ENCODE data around the gene LPP. TPM values are rescaled to one million over a fixed set of nuclear protein-coding genes. Genes with fewer than 3 reads are reported as not detected.
A peak's percentile ranks its signal among the peaks of the same experiment; 100 is the strongest.

The LPP gene
- total RNA-seq, 2 donors from 2014 or later: 1,568 to 1,607 TPM

DNA sequence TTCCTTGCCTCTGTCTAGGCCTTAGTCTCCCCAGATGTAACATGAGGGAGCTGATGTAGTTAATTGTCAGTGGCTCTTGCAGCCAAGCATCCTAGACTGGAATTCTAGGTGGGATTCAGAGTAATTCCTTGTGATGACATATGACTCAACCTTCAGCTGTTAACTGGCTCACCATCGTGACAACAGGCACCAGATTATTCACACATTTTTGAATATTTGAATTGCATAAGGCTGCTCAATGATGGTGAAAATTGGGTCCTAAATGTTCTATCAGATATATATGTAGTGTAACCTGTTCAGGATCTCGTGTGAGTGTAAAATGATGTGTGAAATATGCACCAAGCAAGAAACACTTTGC is 405.1 kb downstream of the LPP start:
- TF ChIP-seq CTCF (IDR thresholded peaks at IDR 0.05): no peak
- no peaks in the 10 kb centered on the region for H3K9me3 ChIP-seq
- no peaks in the 10 kb centered on the region for H3K36me3 ChIP-seq
- no peaks in the 10 kb centered on the region for H3K27me3 ChIP-seq (replicated peaks; ENCODE audit: insufficient read depth)
- peaks cover 37 to 58% of the 10 kb centered on the region in 2 donors for H3K4me1 ChIP-seq (ENCODE audit: control insufficient read depth in 1 of 2, low read depth in 2 of 2)
- ATAC-seq (ENCODE audit: insufficient number of reproducible peaks, low FRiP score, low read depth): no peak
- H3K4me3 ChIP-seq: no peak overlapping the region
- no peak for DNase-seq (ENCODE audit: low spot score)
- H3K27ac ChIP-seq: peak overlapping the region in 1 of 2 donors; percentile 46

DNA sequence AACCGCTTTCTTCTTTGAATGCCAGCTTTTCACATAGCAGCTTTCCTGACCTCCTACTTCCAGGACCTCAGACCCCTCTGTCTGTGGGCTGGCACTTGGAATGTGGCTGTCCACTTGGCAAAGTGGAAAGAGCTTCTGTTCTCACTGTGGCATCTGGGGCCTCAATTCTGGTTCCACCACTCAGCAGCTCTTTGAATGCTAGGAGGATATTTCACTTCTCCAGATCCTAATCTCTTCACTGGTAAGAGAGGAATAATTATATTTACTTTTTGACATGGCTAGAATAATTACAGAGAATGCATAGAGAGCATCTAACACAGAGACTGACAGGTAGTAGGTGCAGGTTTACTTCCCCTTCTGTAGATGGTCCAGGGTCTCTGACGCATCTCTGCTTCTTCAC is 405.9 kb downstream of the LPP start:
- Histone ChIP-seq H3K4me1 (ENCODE audit: control insufficient read depth in 1 of 2, low read depth in 2 of 2) (peaks cover 36 to 58% of the 10 kb centered on the region in 2 donors), H3K36me3 (no peaks in the 10 kb centered on the region), H3K27me3 (replicated peaks; ENCODE audit: insufficient read depth) (no peaks in the 10 kb centered on the region), H3K9me3 (no peaks in the 10 kb centered on the region), H3K4me3 (no peak overlapping the region), H3K27ac (no peak overlapping the region)
- no peak for ATAC-seq (ENCODE audit: insufficient number of reproducible peaks, low FRiP score, low read depth)
- no peak for DNase-seq (ENCODE audit: low spot score)
- TF ChIP-seq CTCF (IDR thresholded peaks at IDR 0.05): no peak

GRCh38 chr3:188562144-188562543 is 408.2 kb downstream of the LPP start:
- no peak for TF ChIP-seq CTCF (IDR thresholded peaks at IDR 0.05)
- Histone ChIP-seq H3K36me3 (no peaks in the 10 kb centered on the region), H3K27ac (no peak overlapping the region), H3K4me1 (ENCODE audit: control insufficient read depth in 1 of 2, low read depth in 2 of 2) (peaks cover 30 to 63% of the 10 kb centered on the region in 2 donors), H3K27me3 (replicated peaks; ENCODE audit: insufficient read depth) (no peaks in the 10 kb centered on the region), H3K4me3 (no peak overlapping the region), H3K9me3 (no peaks in the 10 kb centered on the region)
- DNase-seq (ENCODE audit: low spot score) (no peak), ATAC-seq (ENCODE audit: insufficient number of reproducible peaks, low FRiP score, low read depth) (no peak)

GRCh38 chr3:188567478-188568195 is 413.7 kb downstream of the LPP start:
- H3K27ac ChIP-seq: no peak overlapping the region
- no peak for ATAC-seq (ENCODE audit: insufficient number of reproducible peaks, low FRiP score, low read depth)
- peaks cover 28 to 70% of the 10 kb centered on the region in 2 donors for H3K4me1 ChIP-seq (ENCODE audit: control insufficient read depth in 1 of 2, low read depth in 2 of 2)

DNA sequence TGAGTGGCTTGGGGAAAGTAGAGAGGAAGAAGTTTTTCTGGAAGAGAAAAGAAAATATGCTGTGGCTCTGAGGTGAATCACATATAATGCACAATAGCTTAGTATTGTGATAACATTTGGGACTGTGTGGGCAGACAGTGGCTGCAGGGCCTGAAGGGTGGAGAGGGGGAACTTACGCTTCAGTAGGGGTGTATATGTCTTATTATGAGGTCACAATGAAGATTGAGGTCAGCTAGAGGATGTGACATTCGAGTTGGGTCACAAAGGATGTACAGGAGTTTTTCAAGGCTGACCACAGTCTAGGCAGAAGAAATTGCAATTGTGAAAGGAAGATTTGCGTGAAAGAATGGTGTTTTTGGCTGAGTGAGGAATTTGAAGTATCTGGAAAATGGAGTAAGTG is 414.8 kb downstream of the LPP start:
- no peaks in the 10 kb centered on the region for H3K9me3 ChIP-seq
- no peak for DNase-seq (ENCODE audit: low spot score)
- H3K27me3 ChIP-seq (replicated peaks; ENCODE audit: insufficient read depth): no peaks in the 10 kb centered on the region
- H3K4me3 ChIP-seq: no peak overlapping the region
- ATAC-seq (ENCODE audit: insufficient number of reproducible peaks, low FRiP score, low read depth): no peak
- H3K27ac ChIP-seq: no peak overlapping the region
- no peak for TF ChIP-seq CTCF (IDR thresholded peaks at IDR 0.05)
- H3K4me1 ChIP-seq (ENCODE audit: control insufficient read depth in 1 of 2, low read depth in 2 of 2): peaks cover 28 to 75% of the 10 kb centered on the region in 2 donors
- no peaks in the 10 kb centered on the region for H3K36me3 ChIP-seq

More at GRCh38 chr3:188567478-188568195, 413.7 kb downstream of the LPP start:
- no peak for TF ChIP-seq CTCF (IDR thresholded peaks at IDR 0.05)
- no peaks in the 10 kb centered on the region for H3K36me3 ChIP-seq
- no peak overlapping the region for H3K4me3 ChIP-seq
- DNase-seq (ENCODE audit: low spot score): no peak
- H3K9me3 ChIP-seq: no peaks in the 10 kb centered on the region
- no peaks in the 10 kb centered on the region for H3K27me3 ChIP-seq (replicated peaks; ENCODE audit: insufficient read depth)
